Esophagus squamous epithelium (tissue), 5 donors: Measurements from ENCODE around the gene ABR. TPM values are rescaled to one million over a fixed set of nuclear protein-coding genes. Genes with fewer than 3 reads are reported as not detected.
"Not testable (repeated sequence)": the region's sequence is repeated elsewhere in the genome, so short reads cannot be mapped to it uniquely, and the experiment has no call there.

Experiments
- DNase-seq: peaks from one replicate; lab custom pipeline; 2025; lab: John Stamatoyannopoulos, UW
- H3K27ac ChIP-seq, 4 donors: fragments of 200-600 bp; sonication (generic); one replicate each; pipeline ENCODE4 v1.5.1; 2016 to 2019; ENCODE audit warnings: mild to moderate bottlenecking in 1 of 4
- H3K27me3 ChIP-seq, 4 donors: fragments of 200-600 bp; sonication (generic); 1 replicate in 3 of 4; 2 replicates in 1 of 4; pipeline versions ENCODE4 v1.5.1 to v1.6.0; 2017 to 2021; ENCODE audit warnings: antibody characterized with exemption in 1 of 4
- H3K36me3 ChIP-seq, 3 donors: fragments of 200-600 bp; sonication (generic); one replicate each; pipeline ENCODE4 v1.5.1; 2016 to 2019
- H3K4me1 ChIP-seq, 3 donors: fragments of 200-600 bp; sonication (generic); one replicate each; pipeline ENCODE4 v1.5.1; 2017 to 2019
- H3K4me3 ChIP-seq, 4 donors: fragments of 200-600 bp; sonication (generic); 1 replicate in 3 of 4; 2 replicates in 1 of 4; pipeline ENCODE4 v1.5.1; 2016 to 2019; ENCODE audit warnings: mild to moderate bottlenecking in 2 of 4, moderate library complexity in 1 of 4
- H3K9me3 ChIP-seq, 3 donors: fragments of 200-600 bp; sonication (generic); one replicate each; pipeline ENCODE4 v1.5.1; 2016 to 2019
- POLR2A ChIP-seq, 4 donors: fragments of 450-650 bp; IDR thresholded peaks; one replicate each; pipeline ENCODE4 v1.6.1; 2017; ENCODE audit warnings: antibody characterized with exemption in 4 of 4, mild to moderate bottlenecking in 4 of 4, moderate library complexity in 3 of 4
- WGBS, 2 donors: methylation state at CpG; one replicate each; pipeline ENCODE4 v1.1.5; 2018; 5-methylcytosine and 5-hydroxymethylcytosine counted together
- intact Hi-C: fragments of 100-400 bp; cut with DNase I; formaldehyde crosslinking; loops from one replicate; pipeline ENCODE4 v1.15.0; 2022
- total RNA-seq, 4 donors: library from RNA; depleted of rRNA; stranded (reverse); fragments of >200 nt; gene quantifications; one replicate each; pipeline ENCODE4 v1.1.0, GENCODE V29; 2016
- TF ChIP-seq, protein P1 (sequence below), 6 experiments: fragments of 450-650 bp in 4 of 6; fragments of 200-600 bp in 2 of 6; sonication (generic) in 2 of 6; IDR thresholded peaks; one replicate each; pipeline ENCODE4 v1.5.1; 2016 to 2019; ENCODE audit warnings: antibody characterized with exemption in 6 of 6, mild to moderate bottlenecking in 4 of 6, moderate library complexity in 4 of 6
- donor health status: DM: yes; HTN: yes; CAD: no.

The ABR gene
- total RNA-seq, 4 donors from 2014 or later: 62.1 to 248 (median 75.5) TPM

DNA sequence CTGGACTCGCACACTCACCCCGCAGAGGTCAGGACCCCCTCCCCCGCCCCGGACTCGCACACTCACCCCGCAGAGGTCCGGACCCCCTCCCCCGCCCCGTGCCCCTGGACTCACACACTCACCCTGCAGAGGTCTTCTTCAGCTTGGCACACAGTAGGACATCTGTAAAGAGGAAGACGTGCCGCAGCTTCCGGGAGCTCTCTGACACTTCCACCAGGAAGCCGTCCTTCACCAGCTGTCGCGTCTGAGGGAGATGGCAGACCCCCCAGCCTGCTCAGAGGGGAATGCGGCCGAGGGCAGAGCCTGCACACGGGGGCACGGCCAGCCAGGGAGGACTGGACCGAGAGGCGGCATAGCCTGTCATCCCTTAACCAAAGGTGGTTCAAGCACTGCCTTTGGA lies 109.9 kb downstream of the ABR start:
- DNase-seq: no peak

DNA sequence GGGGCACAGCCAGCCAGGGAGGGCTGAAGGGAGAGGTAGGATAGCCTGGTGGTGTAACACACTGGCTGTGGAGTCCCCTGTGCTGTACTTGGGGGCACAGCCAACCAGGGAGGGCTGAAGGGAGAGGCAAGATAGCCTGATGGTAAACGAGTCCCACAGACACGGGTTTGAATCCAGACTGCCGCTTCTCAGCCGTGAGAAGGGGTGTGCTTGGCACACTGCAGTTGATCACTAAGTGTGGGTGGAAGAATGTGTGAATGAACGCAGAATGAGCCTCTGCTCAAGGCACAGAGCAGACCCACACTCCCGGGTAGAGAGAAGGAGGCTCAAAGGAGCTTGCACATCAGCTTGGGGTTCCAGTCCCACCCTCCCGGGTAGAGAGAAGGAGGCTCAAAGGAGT lies 111.4 kb downstream of the ABR start:
- 91 to 92% methylated on average over 5 to 7 of the region's 7 CpGs for WGBS, 2 donors
- peaks cover 12 to 92% (median 48%) of the 10 kb centered on the region in 3 donors for H3K36me3 ChIP-seq
- DNase-seq: no peak

More for the DNA sequence above, 109.9 kb downstream of the ABR start:
- H3K36me3 ChIP-seq: peaks cover 12 to 94% (median 40%) of the 10 kb centered on the region in 3 donors
- peaks cover 0 to 19% (median 5%) of the 10 kb centered on the region in 3 donors for H3K4me1 ChIP-seq
- no peak overlapping the region for H3K27ac ChIP-seq
- TF ChIP-seq POLR2A (IDR thresholded peaks at IDR 0.05): no peak
- TF ChIP-seq, protein P1, sequence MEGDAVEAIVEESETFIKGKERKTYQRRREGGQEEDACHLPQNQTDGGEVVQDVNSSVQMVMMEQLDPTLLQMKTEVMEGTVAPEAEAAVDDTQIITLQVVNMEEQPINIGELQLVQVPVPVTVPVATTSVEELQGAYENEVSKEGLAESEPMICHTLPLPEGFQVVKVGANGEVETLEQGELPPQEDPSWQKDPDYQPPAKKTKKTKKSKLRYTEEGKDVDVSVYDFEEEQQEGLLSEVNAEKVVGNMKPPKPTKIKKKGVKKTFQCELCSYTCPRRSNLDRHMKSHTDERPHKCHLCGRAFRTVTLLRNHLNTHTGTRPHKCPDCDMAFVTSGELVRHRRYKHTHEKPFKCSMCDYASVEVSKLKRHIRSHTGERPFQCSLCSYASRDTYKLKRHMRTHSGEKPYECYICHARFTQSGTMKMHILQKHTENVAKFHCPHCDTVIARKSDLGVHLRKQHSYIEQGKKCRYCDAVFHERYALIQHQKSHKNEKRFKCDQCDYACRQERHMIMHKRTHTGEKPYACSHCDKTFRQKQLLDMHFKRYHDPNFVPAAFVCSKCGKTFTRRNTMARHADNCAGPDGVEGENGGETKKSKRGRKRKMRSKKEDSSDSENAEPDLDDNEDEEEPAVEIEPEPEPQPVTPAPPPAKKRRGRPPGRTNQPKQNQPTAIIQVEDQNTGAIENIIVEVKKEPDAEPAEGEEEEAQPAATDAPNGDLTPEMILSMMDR (IDR thresholded peaks at IDR 0.05): no peak
- no peaks in the 10 kb centered on the region for H3K27me3 ChIP-seq
- 92 to 100% methylated on average over 3 of the region's 21 CpGs for WGBS, 2 donors
- H3K9me3 ChIP-seq: peaks cover 0 to 9% (median 0%) of the 10 kb centered on the region in 3 donors
- intact Hi-C loops: no loop called here
- no peak overlapping the region for H3K4me3 ChIP-seq

DNA sequence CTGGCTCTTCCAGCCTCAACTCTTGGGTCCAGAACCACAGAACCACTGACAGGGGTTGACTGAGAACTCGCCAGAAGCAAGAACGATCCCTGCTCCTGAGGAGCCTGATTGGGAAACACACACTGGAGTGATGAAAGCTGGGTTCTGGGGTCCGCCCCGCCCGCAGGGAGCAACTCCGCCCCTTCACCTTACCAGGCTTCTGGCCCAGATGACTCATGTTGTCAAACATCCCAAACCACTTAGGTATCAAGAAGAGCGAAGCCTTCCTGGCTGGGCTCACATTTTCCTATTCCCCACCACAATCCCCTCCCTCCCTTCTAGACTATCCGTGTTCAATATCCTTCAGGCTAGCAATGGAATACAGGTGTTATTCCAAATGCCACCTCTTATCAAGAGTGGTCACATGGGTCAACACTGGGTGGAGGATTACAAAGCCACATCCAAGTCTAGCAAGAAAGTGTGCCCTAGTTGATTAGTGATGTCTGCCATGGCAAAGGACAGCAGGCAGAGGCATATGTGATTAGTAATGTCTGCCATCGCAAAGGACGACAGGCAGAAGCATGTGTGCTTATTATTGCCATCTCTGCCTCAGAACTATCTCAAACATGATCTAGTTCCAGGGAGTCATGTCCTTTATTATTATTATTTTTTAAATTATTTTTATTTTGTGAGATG lies 112.4 kb downstream of the ABR start:
- no peak overlapping the region for H3K4me3 ChIP-seq
- no peak for DNase-seq
- peak overlapping the region in 3 of 4 donors; percentile 7 to 50 (median 31) for H3K27ac ChIP-seq
- peaks cover 9 to 90% (median 55%) of the 10 kb centered on the region in 3 donors for H3K36me3 ChIP-seq
- 55 to 72% methylated on average over 4 to 8 of the region's 10 CpGs for WGBS, 2 donors
- intact Hi-C loops: no loop called here
- H3K4me1 ChIP-seq: peaks cover 0 to 9% (median 5%) of the 10 kb centered on the region in 3 donors
- H3K9me3 ChIP-seq: peaks cover 0 to 9% (median 0%) of the 10 kb centered on the region in 3 donors
- H3K27me3 ChIP-seq: no peaks in the 10 kb centered on the region
- TF ChIP-seq, protein P1 (IDR thresholded peaks at IDR 0.05): no peak
- no peak for TF ChIP-seq POLR2A (IDR thresholded peaks at IDR 0.05)

More for the DNA sequence above, 111.4 kb downstream of the ABR start:
- intact Hi-C loops: no loop called here
- Histone ChIP-seq H3K9me3 (peaks cover 0 to 9% (median 0%) of the 10 kb centered on the region in 3 donors), H3K27ac (no peak overlapping the region), H3K4me1 (peaks cover 0 to 9% (median 5%) of the 10 kb centered on the region in 3 donors), H3K4me3 (no peak overlapping the region), H3K27me3 (no peaks in the 10 kb centered on the region)
- TF ChIP-seq, protein P1 (IDR thresholded peaks at IDR 0.05): no peak
- TF ChIP-seq POLR2A (IDR thresholded peaks at IDR 0.05): no peak

DNA sequence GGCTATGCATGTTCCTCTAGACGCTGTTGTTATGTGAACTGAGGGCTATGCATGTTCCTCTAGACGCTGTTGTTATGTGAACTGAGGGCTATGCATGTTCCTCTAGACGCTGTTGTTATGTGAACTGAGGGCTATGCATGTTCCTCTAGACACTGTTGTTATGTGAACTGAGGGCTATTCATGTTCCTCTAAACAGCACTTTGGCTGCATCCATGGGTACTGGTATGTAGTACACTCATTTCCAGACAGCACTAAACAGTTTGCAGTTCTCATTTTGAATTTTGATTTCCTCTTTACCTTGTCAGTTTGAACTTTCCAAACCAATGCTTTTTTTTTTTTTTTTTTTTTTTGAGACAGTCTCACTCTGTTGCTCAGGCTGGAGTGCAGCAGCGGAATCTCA lies 114.4 kb downstream of the ABR start:
- H3K27me3 ChIP-seq, intact Hi-C loops, H3K27ac ChIP-seq, H3K9me3 ChIP-seq, DNase-seq, H3K4me3 ChIP-seq: not testable (repeated sequence)
- peaks cover 0 to 17% (median 10%) of the 10 kb centered on the region in 3 donors for H3K4me1 ChIP-seq
- 48 to 50% methylated on average over 2 of the region's 4 CpGs for WGBS, 2 donors
- peaks cover 10 to 90% (median 40%) of the 10 kb centered on the region in 3 donors for H3K36me3 ChIP-seq

DNA sequence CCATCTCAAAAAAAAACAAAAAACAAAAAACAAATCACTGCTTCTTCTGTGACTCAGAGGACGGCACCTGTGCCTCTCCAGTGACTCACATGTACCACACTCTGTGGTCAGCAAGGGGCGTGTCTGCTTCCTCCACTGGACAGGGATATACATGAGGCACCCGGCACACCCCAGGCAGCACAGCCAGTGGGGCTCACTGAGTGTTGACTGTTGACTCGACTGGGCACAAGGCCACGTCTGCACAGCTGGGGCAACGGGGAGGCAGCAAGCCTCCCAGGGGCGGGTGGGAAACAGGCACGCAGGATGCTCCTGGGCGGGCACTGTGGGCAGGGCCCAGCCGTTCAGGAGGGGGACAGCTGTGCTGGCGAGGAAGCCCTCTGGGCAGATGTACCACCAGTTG lies 118.8 kb downstream of the ABR start:
- WGBS, 2 donors: 40 to 61% methylated on average over 3 to 5 of the region's 11 CpGs
- Histone ChIP-seq H3K9me3 (peaks cover 0 to 4% (median 0%) of the 10 kb centered on the region in 3 donors), H3K27me3 (no peaks in the 10 kb centered on the region), H3K36me3 (peaks cover 21 to 90% (median 29%) of the 10 kb centered on the region in 3 donors), H3K27ac (peak overlapping the region in 1 of 4 donors; percentile 54), H3K4me1 (peaks cover 0 to 13% (median 6%) of the 10 kb centered on the region in 3 donors), H3K4me3 (no peak overlapping the region)
- DNase-seq: no peak
- TF ChIP-seq, protein P1 (IDR thresholded peaks at IDR 0.05): no peak
- TF ChIP-seq POLR2A (IDR thresholded peaks at IDR 0.05): no peak
- intact Hi-C loops: no loop called here
